Epithelial cell of esophagus (primary cell): ENCODE data around the gene GGA1.

Experiments
- DNase-seq: peaks from one replicate; pipeline ENCODE4 v3.0.0; 2010; ENCODE audit warnings: low read depth
- H3K4me3 ChIP-seq: 2 replicates; pipeline ENCODE4 v1.5.1; 2011; ENCODE audit warnings: mild to moderate bottlenecking, low read length, control low read depth
- CTCF ChIP-seq: IDR thresholded peaks from 2 replicates; pipeline ENCODE4 v1.5.1; 2011; ENCODE audit warnings: low read depth, mild to moderate bottlenecking, low read length, control low read depth, inconsistent platforms; ENCODE audit not compliant: insufficient read depth; ENCODE audit errors: missing control alignments

GGA1 gene

GRCh38 chr22:37636186-37636948, 27.7 kb downstream of the GGA1 start:
- no peak overlapping the region for H3K4me3 ChIP-seq
- peak; percentile 25 for TF ChIP-seq CTCF
- DNase-seq, result no peak

- no peak for DNase-seq
- no peak overlapping the region for H3K4me3 ChIP-seq
- no peak for TF ChIP-seq CTCF
Observed at GRCh38 chr22:37636949-37637273, 28.3 kb downstream of the GGA1 start.

- DNase-seq, result peak; percentile 39
- peak overlapping the region; percentile 95 for H3K4me3 ChIP-seq
- TF ChIP-seq CTCF, result no peak
Observed at GRCh38 chr22:37638391-37639069, 29.9 kb downstream of the GGA1 start.

GRCh38 chr22:37639070-37639760, 30.6 kb downstream of the GGA1 start, which contains the start of gene SH3BP1:
Gene SH3BP1 (plus strand): TSS chr22:37639669. CDS start chr22:37639788, 119 bp downstream.
- no peak for TF ChIP-seq CTCF
- DNase-seq, result peak; percentile 49
- peak within 1 kb of the TSS; percentile 95 for H3K4me3 ChIP-seq

GRCh38 chr22:37639771-37640590, 31.3 kb downstream of the GGA1 start:
- DNase-seq, result peak; percentile 32
- TF ChIP-seq CTCF, result no peak
- H3K4me3 ChIP-seq, result peak overlapping the region; percentile 95
